ENCODE data around the gene WDR18. TPM values are rescaled to one million over a fixed set of nuclear protein-coding genes. Genes with fewer than 3 reads are reported as not detected.

The WDR18 gene
- total and polyA plus RNA-seq, 2 of the 8 experiments (the other 6 are each of a cell fraction or from before 2014, with no cell fraction given), result 87.7 to 177 TPM

GRCh38 chr19:980133-980998 lies 3.8 kb upstream of the WDR18 start:
- no peak overlapping the region for H3K4ac ChIP-seq (replicated peaks; ENCODE audit: insufficient read length, low read depth, low read length)
- no peak overlapping the region for H3K23ac ChIP-seq (ENCODE audit: insufficient read length)
- H3K56ac ChIP-seq (replicated peaks; ENCODE audit: insufficient read length, low read depth, low read length), result no peak overlapping the region
- no peak overlapping the region; a peak in 1 of 7 replicates for H3K9ac ChIP-seq (replicated peaks in 1 of 4; ENCODE audit: extremely low read depth in 1 of 4, low read depth in 3 of 4, low read length in 3 of 4)
- peak overlapping the region; percentile 83; the same call in 1 of the 2 replicates for H3K18ac ChIP-seq (ENCODE audit: extremely low read depth, low read length)
- H3K4me2 ChIP-seq (ENCODE audit: insufficient read depth in 1 of 2, low read depth in 2 of 2, low read length in 2 of 2), result peak overlapping the region; percentile 3 to 51; a peak in 3 of 4 replicates
- H3K9me3 ChIP-seq (ENCODE audit: insufficient read depth in 2 of 2, low read depth in 1 of 2, low read length in 1 of 2), result no peaks in the 10 kb centered on the region
- peak overlapping the region; percentile 73 for H4K5ac ChIP-seq (ENCODE audit: insufficient read length, low read depth, low read length)
- no peaks in the 10 kb centered on the region for H3K27me3 ChIP-seq (replicated peaks in 1 of 4; ENCODE audit: control insufficient read depth in 3 of 4, extremely low read depth in 1 of 4, insufficient read depth in 3 of 4, low read length in 3 of 4)
- ChIA-PET CTCF (ENCODE audit: partially characterized antibody) (interaction anchor here (1.0 to 7.3 kb wide), 6 partner anchors 10 to 106 kb away, joined by 3 to 113 read pairs (median 7); no protein-coding TSS in a partner anchor), POLR2A (ENCODE audit: partially characterized antibody) (interaction anchor here (0.6 to 1.9 kb wide), 7 partner anchors 10 to 175 kb away, joined by 3 to 6 read pairs (median 4); partner anchors contain the start of gene CNN2)
- peak overlapping the region; percentile 80; the same call in 1 of the 2 replicates for H2BK12ac ChIP-seq (ENCODE audit: low read depth, low read length)
- 72% methylated on average over 18 of the region's 32 CpGs; no CpG with 5 or more reads in 1 of the 2 experiments for WGBS, 2 experiments (ENCODE audit: extremely low coverage in 1 of 2, insufficient coverage in 1 of 2, insufficient read length in 1 of 2, insufficient replicate concordance in 2 of 2, low coverage in 1 of 2, low lambda C conversion rate in 2 of 2, missing lambda C conversion rate in 1 of 2)
- no peaks in the 10 kb centered on the region; a peak in 1 of 8 replicates for H3K36me3 ChIP-seq (ENCODE audit: control insufficient read depth in 2 of 4, insufficient read depth in 4 of 4, low read length in 3 of 4)
- H3K79me2 ChIP-seq (ENCODE audit: control insufficient read depth in 1 of 2, insufficient read depth in 2 of 2, low read length in 2 of 2), result peaks cover 0 to 7% of the 10 kb centered on the region in 2 experiments; a peak in 2 of 4 replicates
- H3K23me2 ChIP-seq (ENCODE audit: low read depth, low read length), result peaks cover 4% of the 10 kb centered on the region; the same call in 1 of the 2 replicates
- peak overlapping the region; percentile 61; the same call in 1 of the 2 replicates for H2BK20ac ChIP-seq (ENCODE audit: low read length)
- H4K20me1 ChIP-seq (replicated peaks in 1 of 2; ENCODE audit: control insufficient read depth in 1 of 2, insufficient read depth in 2 of 2, low read length in 2 of 2), result no peaks in the 10 kb centered on the region
- peak overlapping the region; percentile 91 for H2BK5ac ChIP-seq (ENCODE audit: low read depth, low read length)
- H2AK5ac ChIP-seq (ENCODE audit: low read depth, low read length), result no peak overlapping the region
- FAIRE-seq (no peak), DNase-seq (ENCODE audit: low read depth in 1 of 2, low spot score in 2 of 2) (peak in 1 of 2 experiments; percentile 74)
- H3K4me1 ChIP-seq (replicated peaks in 1 of 4; ENCODE audit: control insufficient read depth in 3 of 4, insufficient read depth in 4 of 4, low read length in 3 of 4), result peaks cover 0 to 18% (median 12%) of the 10 kb centered on the region in 4 experiments; a peak in 5 of 7 replicates
- H3K4me3 ChIP-seq (ENCODE audit: extremely low read depth in 1 of 4, insufficient read depth in 2 of 4, low read depth in 3 of 4, low read length in 4 of 4), result peak overlapping the region in 1 of 4 experiments; percentile 21; a peak in 1 of 8 replicates
- peak overlapping the region; percentile 83 for H4K91ac ChIP-seq (replicated peaks; ENCODE audit: insufficient read length, low read length)
- no peak overlapping the region; the same call in 1 of the 2 replicates for H3K27ac ChIP-seq (ENCODE audit: low read depth, low read length)
- H4K8ac ChIP-seq (ENCODE audit: extremely low read depth, insufficient read depth, low read length), result peak overlapping the region; percentile 57; the same call in 1 of the 2 replicates
- no peaks in the 10 kb centered on the region for H3K79me1 ChIP-seq (ENCODE audit: low read depth, low read length)
- no peak overlapping the region for H3K14ac ChIP-seq (ENCODE audit: insufficient read length)
- H2AFZ ChIP-seq (ENCODE audit: low read length), result no peak overlapping the region
- H2BK120ac ChIP-seq (replicated peaks; ENCODE audit: low read depth, low read length), result peak overlapping the region; percentile 55
- H2BK15ac ChIP-seq (ENCODE audit: low read length), result peak overlapping the region; percentile 98; the same call in 1 of the 2 replicates
- TF ChIP-seq HDAC2 (IDR thresholded peaks at IDR 0.05; ENCODE audit: borderline replicate concordance in 1 of 2, low read depth in 2 of 2, low read length in 2 of 2) (no peak), SP4 (IDR thresholded peaks at IDR 0.05; ENCODE audit: low read length) (no peak), ATF2 (IDR thresholded peaks at IDR 0.05; ENCODE audit: low read length) (no peak), YY1 (IDR thresholded peaks at IDR 0.05; ENCODE audit: low read depth, low read length) (no peak), MAX (IDR thresholded peaks at IDR 0.05) (peak; percentile 16; the same call in 1 of the 2 replicates), RBBP5 (IDR thresholded peaks at IDR 0.05; ENCODE audit: borderline replicate concordance, low read depth, low read length) (no peak), TAF1 (IDR thresholded peaks at IDR 0.05; ENCODE audit: low read depth, low read length) (no peak), GABPA (IDR thresholded peaks at IDR 0.05; ENCODE audit: borderline replicate concordance, insufficient read depth, low read length) (peak; percentile 65; the same call in 1 of the 2 replicates)

All from H1 (cell line).